Measurements from ENCODE around the gene CIB2.

Gene CIB2

GRCh38 chr15:78107471-78107870 lies 23.8 kb downstream of the CIB2 start:
- no peak for DNase-seq (ENCODE audit: low read depth)

GRCh38 chr15:78105476-78106241 lies 25.6 kb downstream of the CIB2 start:
- no peak for DNase-seq (ENCODE audit: low read depth)

- DNase-seq (ENCODE audit: low read depth): no peak
Observed at GRCh38 chr15:78104566-78105475, 26.4 kb downstream of the CIB2 start.

GRCh38 chr15:78104119-78104479 lies 27.1 kb downstream of the CIB2 start:
- DNase-seq (ENCODE audit: low read depth): no peak

GRCh38 chr15:78103406-78104118 lies 27.7 kb downstream of the CIB2 start:
- DNase-seq (ENCODE audit: low read depth): no peak

GRCh38 chr15:78102741-78103140 lies 28.5 kb downstream of the CIB2 start:
- DNase-seq (ENCODE audit: low read depth): no peak

GRCh38 chr15:78102211-78102610 lies 29.0 kb downstream of the CIB2 start:
- DNase-seq (ENCODE audit: low read depth): no peak

- DNase-seq (ENCODE audit: low read depth): no peak
Observed at GRCh38 chr15:78101423-78102105, 29.7 kb downstream of the CIB2 start.

- no peak for DNase-seq (ENCODE audit: low read depth)
Observed at GRCh38 chr15:78100886-78101285, 30.4 kb downstream of the CIB2 start.

- DNase-seq (ENCODE audit: low read depth): no peak
Observed at GRCh38 chr15:78098131-78098755, 33.0 kb downstream of the CIB2 start.

- no peak for DNase-seq (ENCODE audit: low read depth)
Observed at GRCh38 chr15:78097667-78098066, 33.6 kb downstream of the CIB2 start.

GRCh38 chr15:78093242-78094020 lies 37.8 kb downstream of the CIB2 start:
- DNase-seq (ENCODE audit: low read depth): no peak

- no peak for DNase-seq (ENCODE audit: low read depth)
Observed at GRCh38 chr15:78092261-78093041, 38.8 kb downstream of the CIB2 start, which contains the start of gene SH2D7. Gene SH2D7 (plus strand): TSS chr15:78092561. CDS start chr15:78092585, 24 bp downstream.

GRCh38 chr15:78090422-78091063 lies 40.7 kb downstream of the CIB2 start:
- DNase-seq (ENCODE audit: low read depth): no peak

- DNase-seq (ENCODE audit: low read depth): no peak
Observed at GRCh38 chr15:78088773-78089080, 42.5 kb downstream of the CIB2 start.

- DNase-seq (ENCODE audit: low read depth): no peak
Observed at GRCh38 chr15:78087951-78088772, 43.1 kb downstream of the CIB2 start.

GRCh38 chr15:78085928-78086327 lies 45.3 kb downstream of the CIB2 start:
- no peak for DNase-seq (ENCODE audit: low read depth)

- DNase-seq (ENCODE audit: low read depth): no peak
Observed at GRCh38 chr15:78084449-78084750, 46.8 kb downstream of the CIB2 start.
